Measurements from ENCODE around the gene CCDC51. TPM values are rescaled to one million over a fixed set of nuclear protein-coding genes. Genes with fewer than 3 reads are reported as not detected.

Gene CCDC51
- polyA plus RNA-seq, 2 of the 4 experiments (the other 2 are of a cell fraction) = 19.8 to 26.7 TPM

DNA sequence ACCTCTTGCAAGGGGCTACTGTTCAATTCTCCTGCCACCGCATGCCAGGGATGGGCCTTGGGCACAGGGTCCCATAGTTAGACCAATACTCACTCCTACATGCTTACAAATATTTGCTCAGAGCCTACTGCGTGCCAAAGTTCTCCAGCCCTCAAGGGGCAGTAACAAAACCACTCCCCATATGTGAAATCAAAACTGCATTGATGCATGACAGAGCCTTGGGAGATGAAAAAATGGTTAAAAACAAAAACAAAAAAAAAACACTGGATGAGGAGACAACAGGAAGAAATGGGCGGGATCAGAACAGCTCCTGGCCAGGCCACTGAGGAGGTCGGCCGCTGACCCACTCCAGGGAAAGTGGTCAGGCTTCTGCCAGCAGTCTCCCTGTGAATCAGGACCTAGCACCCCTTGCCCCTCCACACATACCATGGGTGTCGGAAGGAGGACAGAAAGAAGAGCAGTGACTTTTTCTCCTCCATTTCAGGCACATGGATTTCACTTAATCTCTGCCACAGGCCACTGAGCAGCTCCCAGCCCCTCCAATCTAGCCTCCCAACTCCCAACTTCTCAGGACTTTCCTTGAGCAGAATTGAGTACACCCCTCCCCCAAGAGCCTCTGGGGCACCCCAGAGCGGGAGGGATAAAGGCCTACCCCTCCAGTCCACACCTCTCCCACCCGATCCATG, 12.8 kb downstream of the CCDC51 start:
- ChIA-PET CTCF (interaction anchor here (1.8 to 31.5 kb wide), 3 partner anchors 4 to 153 kb away, joined by 4 to 488 read pairs (median 488); partner anchors contain the start of gene PLXNB1), POLR2A (no interaction called here)
- WGBS (ENCODE audit: missing lambda C conversion rate) = 75% methylated on average over 7 of the region's 8 CpGs
- Histone ChIP-seq H3K4me3 (no peak overlapping the region), H3K4me2 (peak overlapping the region; percentile 79), H3K9me3 (no peaks in the 10 kb centered on the region), H3K27ac (peak overlapping the region in 1 of 2 experiments; percentile 100; a peak in 1 of 6 replicates), H3K4me1 (peaks cover 44% of the 10 kb centered on the region)
- FAIRE-seq (no peak), DNase-seq (ENCODE audit: low read depth in 1 of 2, low spot score in 1 of 2) (no peak), ATAC-seq (no peak)
- TF ChIP-seq RNF2 (IDR thresholded peaks at IDR 0.05; ENCODE audit: borderline replicate concordance, low read depth) (no peak), RFX5 (IDR thresholded peaks at IDR 0.05) (no peak), HOXB5 (CRISPR knock-in tag; IDR thresholded peaks at IDR 0.05) (no peak), ZNF302 (CRISPR knock-in tag; IDR thresholded peaks at IDR 0.05) (no peak), CHD2 (IDR thresholded peaks at IDR 0.05; ENCODE audit: low read length, partially characterized antibody) (no peak), HEYL (CRISPR knock-in tag; IDR thresholded peaks at IDR 0.05) (no peak), MAZ (IDR thresholded peaks at IDR 0.05; ENCODE audit: borderline replicate concordance, low read depth, low read length) (no peak), SREBF2 (IDR thresholded peaks at IDR 0.05) (no peak), MYC (IDR thresholded peaks at IDR 0.05; ENCODE audit: borderline replicate concordance, low read length) (no peak), FOSB (CRISPR knock-in tag; IDR thresholded peaks at IDR 0.05) (no peak), JUN (IDR thresholded peaks at IDR 0.05) (no peak), ZSCAN20 (CRISPR knock-in tag; IDR thresholded peaks at IDR 0.05) (no peak), EHMT2 (IDR thresholded peaks at IDR 0.05; ENCODE audit: low read depth) (no peak), ESRRA (IDR thresholded peaks at IDR 0.05; ENCODE audit: borderline replicate concordance, low read length) (no peak), POLR2AphosphoS2 (conservative IDR thresholded peaks at IDR 0.05; ENCODE audit: low read length) (no peak)
- TF ChIP-seq, protein P1, sequence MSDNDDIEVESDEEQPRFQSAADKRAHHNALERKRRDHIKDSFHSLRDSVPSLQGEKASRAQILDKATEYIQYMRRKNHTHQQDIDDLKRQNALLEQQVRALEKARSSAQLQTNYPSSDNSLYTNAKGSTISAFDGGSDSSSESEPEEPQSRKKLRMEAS (IDR thresholded peaks at IDR 0.05) = no peak
- TF ChIP-seq, protein P2, sequence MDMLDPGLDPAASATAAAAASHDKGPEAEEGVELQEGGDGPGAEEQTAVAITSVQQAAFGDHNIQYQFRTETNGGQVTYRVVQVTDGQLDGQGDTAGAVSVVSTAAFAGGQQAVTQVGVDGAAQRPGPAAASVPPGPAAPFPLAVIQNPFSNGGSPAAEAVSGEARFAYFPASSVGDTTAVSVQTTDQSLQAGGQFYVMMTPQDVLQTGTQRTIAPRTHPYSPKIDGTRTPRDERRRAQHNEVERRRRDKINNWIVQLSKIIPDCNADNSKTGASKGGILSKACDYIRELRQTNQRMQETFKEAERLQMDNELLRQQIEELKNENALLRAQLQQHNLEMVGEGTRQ (IDR thresholded peaks at IDR 0.05) = no peak
- TF ChIP-seq, protein P3, sequence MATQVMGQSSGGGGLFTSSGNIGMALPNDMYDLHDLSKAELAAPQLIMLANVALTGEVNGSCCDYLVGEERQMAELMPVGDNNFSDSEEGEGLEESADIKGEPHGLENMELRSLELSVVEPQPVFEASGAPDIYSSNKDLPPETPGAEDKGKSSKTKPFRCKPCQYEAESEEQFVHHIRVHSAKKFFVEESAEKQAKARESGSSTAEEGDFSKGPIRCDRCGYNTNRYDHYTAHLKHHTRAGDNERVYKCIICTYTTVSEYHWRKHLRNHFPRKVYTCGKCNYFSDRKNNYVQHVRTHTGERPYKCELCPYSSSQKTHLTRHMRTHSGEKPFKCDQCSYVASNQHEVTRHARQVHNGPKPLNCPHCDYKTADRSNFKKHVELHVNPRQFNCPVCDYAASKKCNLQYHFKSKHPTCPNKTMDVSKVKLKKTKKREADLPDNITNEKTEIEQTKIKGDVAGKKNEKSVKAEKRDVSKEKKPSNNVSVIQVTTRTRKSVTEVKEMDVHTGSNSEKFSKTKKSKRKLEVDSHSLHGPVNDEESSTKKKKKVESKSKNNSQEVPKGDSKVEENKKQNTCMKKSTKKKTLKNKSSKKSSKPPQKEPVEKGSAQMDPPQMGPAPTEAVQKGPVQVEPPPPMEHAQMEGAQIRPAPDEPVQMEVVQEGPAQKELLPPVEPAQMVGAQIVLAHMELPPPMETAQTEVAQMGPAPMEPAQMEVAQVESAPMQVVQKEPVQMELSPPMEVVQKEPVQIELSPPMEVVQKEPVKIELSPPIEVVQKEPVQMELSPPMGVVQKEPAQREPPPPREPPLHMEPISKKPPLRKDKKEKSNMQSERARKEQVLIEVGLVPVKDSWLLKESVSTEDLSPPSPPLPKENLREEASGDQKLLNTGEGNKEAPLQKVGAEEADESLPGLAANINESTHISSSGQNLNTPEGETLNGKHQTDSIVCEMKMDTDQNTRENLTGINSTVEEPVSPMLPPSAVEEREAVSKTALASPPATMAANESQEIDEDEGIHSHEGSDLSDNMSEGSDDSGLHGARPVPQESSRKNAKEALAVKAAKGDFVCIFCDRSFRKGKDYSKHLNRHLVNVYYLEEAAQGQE (IDR thresholded peaks at IDR 0.05) = no peak
- TF ChIP-seq, protein P4, sequence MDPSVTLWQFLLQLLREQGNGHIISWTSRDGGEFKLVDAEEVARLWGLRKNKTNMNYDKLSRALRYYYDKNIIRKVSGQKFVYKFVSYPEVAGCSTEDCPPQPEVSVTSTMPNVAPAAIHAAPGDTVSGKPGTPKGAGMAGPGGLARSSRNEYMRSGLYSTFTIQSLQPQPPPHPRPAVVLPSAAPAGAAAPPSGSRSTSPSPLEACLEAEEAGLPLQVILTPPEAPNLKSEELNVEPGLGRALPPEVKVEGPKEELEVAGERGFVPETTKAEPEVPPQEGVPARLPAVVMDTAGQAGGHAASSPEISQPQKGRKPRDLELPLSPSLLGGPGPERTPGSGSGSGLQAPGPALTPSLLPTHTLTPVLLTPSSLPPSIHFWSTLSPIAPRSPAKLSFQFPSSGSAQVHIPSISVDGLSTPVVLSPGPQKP (IDR thresholded peaks at IDR 0.05; ENCODE audit: low read depth, low read length) = no peak
- TF ChIP-seq, protein P5, sequence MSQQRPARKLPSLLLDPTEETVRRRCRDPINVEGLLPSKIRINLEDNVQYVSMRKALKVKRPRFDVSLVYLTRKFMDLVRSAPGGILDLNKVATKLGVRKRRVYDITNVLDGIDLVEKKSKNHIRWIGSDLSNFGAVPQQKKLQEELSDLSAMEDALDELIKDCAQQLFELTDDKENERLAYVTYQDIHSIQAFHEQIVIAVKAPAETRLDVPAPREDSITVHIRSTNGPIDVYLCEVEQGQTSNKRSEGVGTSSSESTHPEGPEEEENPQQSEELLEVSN (IDR thresholded peaks at IDR 0.05; ENCODE audit: borderline replicate concordance, low read depth) = no peak

Measured in A549 (cell line).